DND-41 (cell line): ENCODE results near the gene CFAP100.

Experiments used
- ATAC-seq: fragments of 200-7000 bp; cut with Tn5 transposase; 3 replicates; pipeline ENCODE4 v1.9.1; 2021; ENCODE audit warnings: low read depth; ENCODE audit not compliant: insufficient read depth
- DNase-seq: peaks from one replicate; pipeline ENCODE4 v3.0.0-alpha.2; 2020
- H2AFZ ChIP-seq: 2 replicates; pipeline ENCODE4 v1.6.0; 2012; ENCODE audit warnings: low read depth, low read length
- H3K27ac ChIP-seq: 2 replicates; pipeline ENCODE4 v1.5.1; 2012; ENCODE audit warnings: low read length, inconsistent platforms
- H3K27me3 ChIP-seq: fragments of 200-600 bp; sonication (generic); 2 replicates; pipeline ENCODE4 v1.6.0; 2012; ENCODE audit warnings: low read length, mild to moderate bottlenecking, inconsistent platforms; ENCODE audit not compliant: insufficient read depth, poor library complexity
- H3K36me3 ChIP-seq: 2 replicates; pipeline ENCODE4 v1.5.1; 2012; ENCODE audit warnings: low read length, inconsistent platforms; ENCODE audit not compliant: insufficient read depth
- H3K4me1 ChIP-seq: 2 replicates; pipeline ENCODE4 v1.5.1; 2012; ENCODE audit warnings: mild to moderate bottlenecking, low read length; ENCODE audit not compliant: insufficient read depth
- H3K4me2 ChIP-seq: 2 replicates; pipeline ENCODE4 v1.6.0; 2012; ENCODE audit warnings: mild to moderate bottlenecking, moderate library complexity, low read length, inconsistent platforms; ENCODE audit not compliant: insufficient read depth
- H3K4me3 ChIP-seq, 2 experiments: fragments of 200-600 bp in 1 of 2; shearing (Covaris generic) in 1 of 2; 2 replicates each; pipeline ENCODE4 v1.5.1; 2012 to 2016; ENCODE audit warnings: inconsistent platforms in 2 of 2, low read length in 2 of 2, mild to moderate bottlenecking in 2 of 2, low read depth in 1 of 2, moderate library complexity in 1 of 2
- H3K79me2 ChIP-seq: 2 replicates; pipeline ENCODE4 v1.6.0; 2012; ENCODE audit warnings: low read length, inconsistent platforms; ENCODE audit not compliant: insufficient read depth
- H3K9ac ChIP-seq: 2 replicates; pipeline ENCODE4 v1.6.0; 2012; ENCODE audit warnings: low read depth, mild to moderate bottlenecking, inconsistent platforms, low read length, moderate library complexity
- H3K9me3 ChIP-seq: 2 replicates; pipeline ENCODE4 v1.5.1; 2012; ENCODE audit warnings: low read length, moderate library complexity, mild to moderate bottlenecking, inconsistent platforms; ENCODE audit not compliant: insufficient read depth, severe bottlenecking
- H4K20me1 ChIP-seq: 2 replicates; pipeline ENCODE4 v1.6.0; 2012; ENCODE audit warnings: low read length; ENCODE audit not compliant: insufficient read depth
- CTCF ChIP-seq: IDR thresholded peaks from 2 replicates; pipeline ENCODE4 v1.5.1; 2012; ENCODE audit warnings: borderline replicate concordance, low read length, moderate library complexity, mild to moderate bottlenecking; ENCODE audit not compliant: poor library complexity, severe bottlenecking; ENCODE audit errors: extremely low read depth
- EZH2 ChIP-seq: IDR thresholded peaks from 3 replicates; pipeline ENCODE4 v1.6.1; 2012; ENCODE audit warnings: borderline replicate concordance, low read depth, mild to moderate bottlenecking, moderate library complexity, low read length, inconsistent platforms; ENCODE audit not compliant: severe bottlenecking

Gene CFAP100

GRCh38 chr3:126373682-126374601, 20.8 kb upstream of the CFAP100 start:
- no peak overlapping the region for H3K4me3 ChIP-seq
- no peaks in the 10 kb centered on the region for H3K36me3 ChIP-seq
- no peak for TF ChIP-seq EZH2
- no peak for TF ChIP-seq CTCF
- no peak overlapping the region for H2AFZ ChIP-seq
- H3K79me2 ChIP-seq, result no peaks in the 10 kb centered on the region
- H3K27me3 ChIP-seq, result no peaks in the 10 kb centered on the region
- H3K4me1 ChIP-seq, result no peaks in the 10 kb centered on the region
- no peak overlapping the region for H3K27ac ChIP-seq
- ATAC-seq (no peak), DNase-seq (no peak)
- H3K9me3 ChIP-seq, result no peaks in the 10 kb centered on the region
- peaks cover 5% of the 10 kb centered on the region; the same call in 1 of the 2 replicates for H4K20me1 ChIP-seq
- no peak overlapping the region for H3K9ac ChIP-seq
- no peak overlapping the region for H3K4me2 ChIP-seq

- no peak overlapping the region for H2AFZ ChIP-seq
- peaks cover 5% of the 10 kb centered on the region; the same call in 1 of the 2 replicates for H4K20me1 ChIP-seq
- DNase-seq (no peak), ATAC-seq (no peak)
- TF ChIP-seq CTCF (no peak), EZH2 (no peak)
- H3K4me1 ChIP-seq, result no peaks in the 10 kb centered on the region
- no peaks in the 10 kb centered on the region for H3K27me3 ChIP-seq
- no peak overlapping the region for H3K4me2 ChIP-seq
- no peak overlapping the region for H3K27ac ChIP-seq
- no peaks in the 10 kb centered on the region for H3K9me3 ChIP-seq
- H3K79me2 ChIP-seq, result no peaks in the 10 kb centered on the region
- H3K4me3 ChIP-seq, result no peak overlapping the region
- H3K9ac ChIP-seq, result no peak overlapping the region
- no peaks in the 10 kb centered on the region for H3K36me3 ChIP-seq
Observed at GRCh38 chr3:126375835-126376331, 18.8 kb upstream of the CFAP100 start.

- Histone ChIP-seq H3K27me3 (no peaks in the 10 kb centered on the region), H3K79me2 (no peaks in the 10 kb centered on the region), H3K9me3 (no peaks in the 10 kb centered on the region), H2AFZ (no peak overlapping the region), H3K4me3 (no peak overlapping the region), H3K4me1 (no peaks in the 10 kb centered on the region), H4K20me1 (peaks cover 5% of the 10 kb centered on the region; the same call in 1 of the 2 replicates), H3K9ac (no peak overlapping the region), H3K4me2 (no peak overlapping the region), H3K36me3 (no peaks in the 10 kb centered on the region), H3K27ac (no peak overlapping the region)
- ATAC-seq, result no peak
- TF ChIP-seq EZH2 (no peak), CTCF (no peak)
- no peak for DNase-seq
Observed at GRCh38 chr3:126376444-126376843, 18.3 kb upstream of the CFAP100 start.
